GM15510 (cell line): ENCODE measurements around the gene CDK5RAP3.

ENCODE experiments used
- POLR2A ChIP-seq: IDR thresholded peaks from 3 replicates; pipeline ENCODE4 v1.6.1; 2011; ENCODE audit warnings: borderline replicate concordance; ENCODE audit not compliant: insufficient read length; ENCODE audit errors: extremely low read depth

CDK5RAP3 gene

DNA sequence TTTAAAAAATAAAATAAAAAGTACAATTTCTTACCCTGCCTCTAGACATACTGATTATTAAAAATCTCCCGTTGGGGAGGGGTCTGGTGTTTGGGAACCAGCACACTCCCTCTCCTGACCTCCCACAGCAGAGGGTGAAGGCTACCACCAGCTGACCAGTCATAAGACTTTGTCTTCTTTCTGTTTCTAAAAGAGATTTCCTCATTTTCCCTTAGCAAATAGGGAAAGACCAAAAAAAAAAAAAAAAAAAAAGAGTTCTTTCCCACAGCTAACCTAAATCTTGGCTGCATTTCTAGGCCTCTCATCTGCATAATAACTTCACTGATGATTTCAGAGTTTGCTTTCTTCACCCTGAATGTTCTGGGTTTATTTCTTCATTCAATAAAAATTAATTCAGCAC is 30.3 kb downstream of the CDK5RAP3 start:
- no peak for TF ChIP-seq POLR2A

DNA sequence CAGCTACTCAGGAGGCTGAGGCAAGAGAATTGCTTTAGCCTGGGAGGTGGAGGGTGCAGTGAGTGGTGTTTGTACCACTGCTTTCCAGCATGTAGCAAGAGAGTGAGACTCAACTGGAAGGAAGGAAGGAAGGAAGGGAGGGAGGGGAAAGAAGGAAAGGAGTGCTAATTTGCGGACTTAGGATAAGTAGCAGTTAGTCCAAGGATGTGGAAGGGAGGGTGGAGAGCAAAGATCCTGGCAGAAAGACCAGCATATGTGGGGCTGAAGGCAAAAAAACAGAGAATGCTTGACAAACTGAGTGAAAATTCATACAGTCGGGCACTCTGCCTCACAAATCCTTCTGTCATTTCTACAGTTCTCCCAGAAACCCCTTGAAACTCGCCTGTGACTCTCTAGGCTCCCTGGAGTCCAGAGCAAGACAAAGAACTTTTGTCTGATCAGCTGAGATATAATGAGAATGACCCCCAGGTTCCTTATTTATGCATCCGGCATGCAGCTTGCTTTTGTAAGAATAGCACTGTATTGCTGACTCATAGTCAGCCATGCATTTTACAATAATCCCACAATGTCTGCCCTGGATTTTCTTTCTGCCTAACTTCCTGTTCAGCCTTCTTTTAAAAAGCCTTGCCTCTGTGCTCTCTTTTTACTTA is 31.5 kb downstream of the CDK5RAP3 start:
- TF ChIP-seq POLR2A = no peak

DNA sequence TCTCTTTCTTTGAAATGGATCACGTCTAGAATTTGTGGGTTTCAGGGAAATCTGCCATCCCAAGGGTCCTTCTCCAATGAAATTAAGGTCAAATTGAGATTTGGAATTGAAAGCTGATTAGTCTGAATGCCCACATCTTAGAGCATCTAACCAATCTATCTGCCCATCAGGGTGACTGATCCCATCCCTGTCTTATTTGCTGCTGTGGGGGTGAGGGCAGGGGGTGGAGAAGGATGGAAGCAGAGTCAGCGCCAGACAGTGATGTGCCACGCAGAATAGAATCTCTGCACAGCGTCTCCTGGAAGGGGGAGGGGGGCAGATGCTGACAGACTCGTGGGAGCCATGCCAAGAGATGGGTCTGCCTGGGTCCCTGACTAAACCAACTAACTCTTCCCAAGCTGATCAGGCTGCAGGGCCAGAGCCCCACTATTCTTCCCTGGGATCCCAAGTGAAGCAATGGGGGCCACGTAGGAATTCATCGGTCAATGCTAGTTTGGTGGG is 32.1 kb downstream of the CDK5RAP3 start:
- no peak for TF ChIP-seq POLR2A

DNA sequence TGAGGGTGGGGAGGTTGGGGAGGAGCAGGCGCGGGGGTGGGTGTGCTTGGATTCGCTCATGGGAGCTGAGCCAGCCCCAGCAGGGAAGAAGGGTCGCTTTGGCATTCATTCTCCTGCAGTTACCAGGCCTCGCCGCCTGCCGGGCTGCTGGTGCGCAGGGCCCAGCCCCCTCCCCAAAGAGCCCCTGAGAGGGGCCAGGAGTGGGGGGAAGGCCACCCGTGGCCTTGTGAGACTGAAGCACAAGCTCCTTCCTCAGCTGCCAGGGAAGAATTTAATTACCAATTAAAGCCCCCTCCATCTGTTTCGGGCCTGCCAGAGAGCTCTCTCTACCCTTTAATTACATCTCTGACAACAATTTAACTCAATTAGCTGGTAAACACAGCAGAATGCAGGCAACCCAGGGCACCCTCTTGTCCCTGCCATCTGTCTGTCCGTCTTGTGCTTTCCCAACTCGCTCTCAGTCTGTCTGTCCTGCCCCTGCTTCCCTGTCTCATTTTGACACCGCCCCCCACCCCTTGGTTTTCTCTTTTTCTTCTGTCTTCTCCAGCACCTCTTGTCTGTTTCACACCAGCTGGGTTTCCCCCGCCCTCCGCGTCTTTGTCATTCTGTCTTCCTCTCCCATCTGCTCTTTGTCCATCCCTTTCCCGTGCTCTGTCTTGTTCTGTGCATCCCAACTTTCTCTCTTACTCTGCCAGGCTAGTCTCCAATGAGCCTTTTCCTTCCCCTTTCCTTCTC is 32.7 kb downstream of the CDK5RAP3 start:
- no peak for TF ChIP-seq POLR2A

DNA sequence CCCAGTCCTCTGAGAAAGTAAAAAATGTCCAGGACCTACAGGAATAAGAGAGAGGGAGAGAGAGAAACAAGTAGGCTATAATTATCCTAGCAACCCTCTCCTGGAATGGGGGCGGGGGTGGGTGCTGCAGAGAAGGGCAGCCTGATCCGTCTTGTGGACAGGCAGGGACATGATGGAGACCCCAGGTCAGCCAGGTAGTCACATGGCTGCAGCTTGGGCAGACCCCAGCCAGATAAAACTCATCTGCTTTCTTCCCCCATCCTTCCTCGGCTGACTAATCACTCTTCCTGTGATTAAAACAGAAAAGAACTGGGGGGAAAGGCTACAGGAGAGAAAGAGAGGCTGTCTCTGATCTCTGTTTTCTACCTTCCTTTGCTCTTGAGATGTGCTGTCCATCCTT is 34.1 kb downstream of the CDK5RAP3 start:
- no peak for TF ChIP-seq POLR2A

DNA sequence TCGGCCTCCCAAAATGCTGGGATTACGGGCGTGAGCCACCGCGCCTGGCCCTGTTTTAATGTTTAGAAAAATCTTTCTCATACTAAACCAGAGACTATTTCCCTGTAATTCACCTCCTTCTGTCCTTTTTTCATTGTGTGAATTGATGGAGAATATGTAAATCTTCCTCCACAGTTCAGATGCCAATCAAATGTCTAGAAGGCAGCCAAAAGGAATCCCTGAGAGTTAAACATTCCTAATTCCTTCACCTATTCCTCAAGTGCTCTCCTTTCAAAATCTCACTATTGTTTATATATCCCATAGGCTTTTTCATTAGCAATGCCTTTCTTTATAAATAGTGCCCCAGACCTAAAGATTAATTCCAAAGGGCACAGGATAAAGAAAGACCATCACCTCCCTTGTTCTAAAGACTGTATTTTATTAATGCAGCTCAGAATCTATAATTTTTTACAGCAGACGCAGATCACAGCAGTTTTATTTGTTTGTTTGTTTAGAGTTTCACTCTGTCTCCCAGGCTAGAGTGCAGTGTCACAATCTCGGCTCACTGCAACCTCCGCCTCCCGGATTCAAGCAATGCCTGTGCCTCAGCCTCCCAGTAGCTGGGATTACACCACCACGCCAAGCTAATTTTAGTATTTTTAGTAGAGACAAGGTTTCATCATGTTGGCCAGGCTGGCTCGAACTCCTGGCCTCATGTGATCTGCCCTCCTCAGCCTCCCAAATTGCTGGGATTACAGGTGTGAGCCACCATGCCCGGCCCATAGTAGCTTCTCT is 36.2 kb downstream of the CDK5RAP3 start:
- no peak for TF ChIP-seq POLR2A

DNA sequence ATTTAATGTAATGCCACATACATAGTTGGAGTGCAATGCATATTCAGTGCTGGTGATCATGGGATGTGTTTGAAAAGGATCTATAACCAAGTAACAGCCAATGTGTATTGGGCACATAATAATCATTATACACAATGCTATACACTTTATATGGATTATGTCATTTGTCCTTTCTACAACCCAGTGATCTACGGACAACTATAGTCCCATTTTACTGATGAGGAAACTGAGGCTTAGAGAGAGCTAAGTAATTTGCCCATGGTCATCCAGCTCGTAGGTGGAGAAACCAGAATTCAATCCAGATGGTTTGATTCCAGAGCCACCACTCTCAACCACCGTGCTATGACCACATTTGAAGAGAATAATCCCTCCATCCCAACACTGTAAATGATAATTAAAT is 39.3 kb downstream of the CDK5RAP3 start:
- TF ChIP-seq POLR2A = no peak

DNA sequence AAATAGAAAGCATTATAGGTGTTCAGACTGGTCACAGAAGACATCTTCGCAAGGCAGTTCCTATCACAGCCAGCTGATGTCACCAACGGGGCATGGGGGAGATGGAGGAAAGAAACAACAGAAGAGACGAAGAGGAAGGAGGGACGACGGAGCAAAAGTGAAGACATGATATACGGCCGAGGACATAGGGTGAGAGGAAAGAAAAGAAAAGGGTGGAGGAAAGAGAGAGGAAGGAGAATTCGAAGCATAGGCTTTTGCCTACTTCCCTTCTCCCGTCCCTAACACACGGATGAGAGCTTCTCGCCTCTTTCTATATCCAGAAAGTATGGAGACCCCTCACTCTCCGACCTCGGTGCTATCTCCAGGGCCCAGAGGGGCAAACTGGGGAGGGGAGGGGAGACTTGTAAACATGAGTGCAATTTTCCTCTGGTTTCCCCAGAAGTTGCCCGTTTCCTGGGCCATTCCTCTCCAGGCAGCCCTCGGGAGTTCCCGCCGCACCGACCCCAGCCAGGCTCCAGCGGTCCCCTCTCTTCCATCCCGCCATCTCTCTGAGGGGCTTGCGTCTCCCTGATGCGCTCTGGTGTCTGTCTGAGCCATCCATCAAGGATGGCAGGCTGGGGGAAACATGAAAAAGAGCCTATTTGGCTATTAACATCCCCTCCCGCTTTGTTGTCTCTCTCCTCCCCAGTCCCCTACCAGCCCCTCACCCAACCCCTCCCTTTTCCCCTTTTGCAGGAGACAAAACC is 40.7 kb downstream of the CDK5RAP3 start:
- no peak for TF ChIP-seq POLR2A

DNA sequence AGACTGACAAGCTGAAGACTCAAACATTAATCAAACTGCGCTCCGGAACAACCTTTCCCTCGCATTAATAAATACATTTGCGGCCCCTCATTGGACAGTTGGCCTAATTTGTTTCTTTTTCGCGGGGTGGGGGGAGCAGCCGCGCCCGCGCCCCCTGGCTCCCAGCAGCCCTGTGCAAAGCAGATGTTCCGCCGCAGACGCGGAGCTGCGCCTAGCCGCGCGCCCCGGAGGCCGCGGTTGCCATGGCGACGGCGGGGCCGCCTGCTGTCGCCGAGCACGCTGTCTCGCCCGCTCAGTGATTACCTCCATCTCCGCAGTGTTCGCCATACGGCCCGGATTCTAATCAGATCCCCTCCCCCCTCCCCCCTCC is 41.2 kb downstream of the CDK5RAP3 start:
- no peak for TF ChIP-seq POLR2A

DNA sequence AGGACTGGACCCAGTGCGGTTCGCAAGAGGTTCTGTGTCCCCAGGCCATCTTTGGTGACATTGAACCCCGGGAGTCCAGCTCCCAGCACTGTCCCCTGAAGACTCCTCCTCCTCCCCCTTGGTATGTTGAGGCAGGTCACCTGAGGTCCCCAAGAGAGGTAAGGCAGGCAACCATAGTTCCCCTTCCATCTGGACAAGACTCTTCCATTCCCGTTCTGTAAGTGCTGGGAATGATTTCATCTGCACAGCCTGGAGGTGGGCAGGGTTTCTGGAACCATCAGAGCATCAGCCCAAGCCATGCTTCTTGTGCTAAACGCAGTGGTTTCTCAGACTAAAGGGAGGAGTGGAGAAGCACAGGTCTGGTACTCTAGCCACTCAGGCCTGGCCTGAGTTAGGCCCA is 41.7 kb downstream of the CDK5RAP3 start:
- TF ChIP-seq POLR2A = no peak

DNA sequence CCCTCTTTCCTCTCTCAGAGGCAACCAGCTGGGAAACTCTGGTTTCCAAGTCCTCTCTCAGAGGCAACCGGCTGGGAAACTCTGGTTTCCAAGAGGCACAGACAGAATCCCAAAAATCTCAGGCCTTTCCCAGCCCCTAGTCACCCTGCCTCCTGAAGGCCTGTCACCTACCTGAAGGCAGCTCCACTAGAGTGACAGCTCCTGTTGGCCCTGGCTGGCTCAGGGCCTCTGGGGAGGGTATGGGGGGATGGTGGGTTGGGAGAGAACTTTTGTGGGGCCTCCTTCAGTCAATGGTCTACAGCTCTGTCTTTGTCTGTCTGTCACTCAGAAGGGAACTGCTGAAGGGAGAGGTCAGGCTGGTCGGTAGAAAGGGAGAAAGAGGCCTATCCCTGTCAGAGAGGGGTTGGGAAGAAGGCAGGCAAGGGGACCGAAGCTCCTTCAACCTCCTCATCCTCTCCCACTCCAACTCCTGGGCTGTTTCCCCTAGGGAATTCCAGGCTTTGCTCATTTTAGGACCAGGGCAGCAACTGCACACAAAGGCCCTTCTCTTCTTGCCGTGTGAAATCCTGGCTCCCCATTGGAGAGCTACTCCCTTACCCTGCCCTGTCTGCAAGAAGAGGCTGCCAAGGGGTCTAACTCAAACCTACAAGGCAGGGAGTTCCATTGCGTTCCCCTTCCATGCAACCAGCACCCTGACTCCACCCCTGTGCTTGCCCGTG is 43.1 kb downstream of the CDK5RAP3 start:
- no peak for TF ChIP-seq POLR2A

DNA sequence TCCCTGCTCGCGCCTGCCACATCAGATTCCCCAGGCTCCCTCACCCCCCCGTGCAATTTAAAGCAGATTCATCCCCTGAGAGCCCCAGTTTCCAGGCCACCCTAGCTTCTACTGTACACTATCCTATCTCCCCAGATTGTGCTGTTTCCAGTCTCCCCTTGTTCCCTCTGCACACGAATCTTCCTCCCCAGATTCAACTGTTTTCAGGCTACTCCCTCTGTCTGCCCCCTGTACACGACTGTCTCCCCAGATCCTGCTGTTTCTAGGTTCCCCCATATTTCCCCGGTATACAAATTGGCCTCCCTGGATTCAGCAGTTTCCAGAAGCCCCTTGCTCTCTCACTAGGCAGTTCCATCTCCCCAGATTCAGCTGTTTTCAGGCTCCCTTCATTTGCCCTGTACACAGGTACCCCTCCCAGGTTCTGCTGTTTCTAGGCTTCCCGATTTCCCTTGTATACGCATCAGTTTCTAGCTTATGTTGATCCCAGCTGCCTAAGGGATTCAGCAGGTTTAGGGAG is 43.7 kb downstream of the CDK5RAP3 start:
- no peak for TF ChIP-seq POLR2A

DNA sequence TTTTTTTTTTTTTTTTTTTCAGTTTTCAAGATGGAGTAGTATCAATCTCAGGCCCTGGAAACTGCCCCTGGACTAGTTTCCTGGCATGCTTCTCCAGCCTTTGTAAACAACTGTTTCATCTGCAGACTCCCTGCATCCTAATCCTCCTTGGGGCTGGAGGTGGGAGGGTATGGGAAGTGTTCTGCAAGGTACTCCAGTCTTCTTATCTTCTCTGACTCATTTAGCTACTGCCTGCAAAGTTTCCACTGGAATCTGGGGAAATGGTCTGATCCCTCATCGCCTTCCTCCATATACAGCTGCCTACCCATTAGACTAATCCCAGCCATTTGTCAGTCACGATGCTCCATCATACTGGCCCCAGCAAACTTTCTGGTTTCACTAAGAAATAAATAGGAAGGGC is 45.2 kb downstream of the CDK5RAP3 start:
- no peak for TF ChIP-seq POLR2A

DNA sequence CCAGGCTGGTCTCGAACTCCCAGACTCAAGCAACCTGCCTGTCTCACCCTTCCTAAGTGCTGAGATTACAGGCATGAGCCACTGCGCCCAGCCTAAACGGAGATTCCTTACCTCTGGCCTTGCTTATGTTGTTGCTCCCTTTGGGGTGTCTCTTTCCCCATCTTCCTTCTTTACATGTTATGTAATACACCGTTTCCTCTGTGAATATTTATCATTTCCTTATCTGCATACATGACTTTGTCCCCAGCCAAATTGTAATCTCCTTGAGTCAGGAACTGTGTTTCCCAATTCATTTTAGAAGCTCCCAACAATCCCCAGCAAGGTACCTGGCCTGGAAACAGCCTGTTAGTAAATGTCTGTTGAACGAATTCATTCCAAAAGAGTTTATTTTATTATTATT is 51.0 kb downstream of the CDK5RAP3 start:
- no peak for TF ChIP-seq POLR2A

DNA sequence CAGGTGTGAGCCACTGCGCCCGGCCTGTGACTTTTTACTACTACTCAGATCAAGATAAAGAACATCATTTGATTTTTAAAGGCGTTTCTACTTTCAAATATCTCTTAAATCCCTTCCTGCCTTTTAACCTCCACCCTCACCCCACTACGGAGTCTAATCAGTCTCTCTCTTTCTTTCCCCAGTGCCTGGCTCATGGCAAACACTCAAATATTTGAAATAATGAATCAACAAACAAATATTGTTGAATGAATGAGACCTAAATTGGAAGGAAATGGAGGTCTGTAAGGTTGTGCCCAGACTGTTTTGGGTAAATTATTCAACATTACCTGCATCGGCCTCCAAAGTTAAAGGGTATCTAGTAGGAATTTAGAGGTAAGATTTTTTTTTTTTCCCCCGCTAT is 52.0 kb downstream of the CDK5RAP3 start:
- TF ChIP-seq POLR2A = no peak
